CD14-positive monocyte (primary cell): ENCODE data around the gene ZNFX1. TPM values are rescaled to one million over a fixed set of nuclear protein-coding genes. Genes with fewer than 3 reads are reported as not detected.

Experiments used
- DNase-seq, 3 donors: peaks; one replicate each; pipeline ENCODE4 v3.0.0-alpha.2; 2011 to 2022
- H2AFZ ChIP-seq: 2 replicates; pipeline ENCODE4 v1.6.0; 2012; ENCODE audit warnings: mild to moderate bottlenecking, low read depth, low read length, inconsistent platforms; ENCODE audit not compliant: insufficient read depth, poor library complexity, severe bottlenecking
- H3K27ac ChIP-seq, 2 donors: 1 replicate in 1 of 2; 2 replicates in 1 of 2; pipeline ENCODE4 v1.5.1; 2012 to 2013; ENCODE audit warnings: low read length in 2 of 2, control low read depth in 1 of 2, inconsistent platforms in 1 of 2, low read depth in 1 of 2, mild to moderate bottlenecking in 1 of 2
- H3K27me3 ChIP-seq, 2 donors: one replicate each; pipeline versions ENCODE4 v1.6.0 to v1.6.1; 2011 to 2013; ENCODE audit warnings: low read length in 2 of 2; ENCODE audit not compliant: control insufficient read depth in 2 of 2, insufficient read depth in 2 of 2
- H3K36me3 ChIP-seq, 2 donors: replicated peaks in 1 of 2; 1 replicate in 1 of 2; 2 replicates in 1 of 2; pipeline versions ENCODE4 v1.5.1 to v1.6.1; 2012 to 2013; ENCODE audit warnings: low read length in 2 of 2, control low read depth in 1 of 2, inconsistent platforms in 1 of 2, mild to moderate bottlenecking in 1 of 2; ENCODE audit not compliant: insufficient read depth in 2 of 2, control insufficient read depth in 1 of 2
- H3K4me1 ChIP-seq, 2 donors: 1 replicate in 1 of 2; 2 replicates in 1 of 2; pipeline versions ENCODE4 v1.5.1 to v1.6.1; 2012 to 2013; ENCODE audit warnings: low read length in 2 of 2, control low read depth in 1 of 2, inconsistent platforms in 1 of 2, mild to moderate bottlenecking in 1 of 2, moderate library complexity in 1 of 2; ENCODE audit not compliant: insufficient read depth in 2 of 2, control insufficient read depth in 1 of 2
- H3K4me2 ChIP-seq: replicated peaks from 2 replicates; pipeline ENCODE3; 2012; ENCODE audit warnings: low read length, moderate library complexity, mild to moderate bottlenecking; ENCODE audit not compliant: poor library complexity, severe bottlenecking; ENCODE audit errors: extremely low read depth
- H3K4me3 ChIP-seq, 3 experiments: fragments of 200-600 bp in 1 of 3; sonication (generic) in 1 of 3; replicated peaks in 1 of 3; 1 replicate in 2 of 3; 2 replicates in 1 of 3; pipeline ENCODE4 v1.5.1; 2011 to 2013; ENCODE audit warnings: low read length in 3 of 3, mild to moderate bottlenecking in 3 of 3, control low read depth in 2 of 3, low read depth in 2 of 3, inconsistent platforms in 1 of 3, moderate library complexity in 1 of 3
- H3K79me2 ChIP-seq: 2 replicates; pipeline ENCODE4 v1.6.0; 2012; ENCODE audit warnings: mild to moderate bottlenecking, control low read depth, inconsistent platforms, low read length, moderate library complexity; ENCODE audit not compliant: insufficient read depth
- H3K9ac ChIP-seq: 2 replicates; pipeline ENCODE4 v1.6.0; 2017; ENCODE audit warnings: low read length, mild to moderate bottlenecking; ENCODE audit not compliant: insufficient read depth, poor library complexity, severe bottlenecking
- H3K9me3 ChIP-seq, 2 donors: replicated peaks in 1 of 2; 1 replicate in 1 of 2; 2 replicates in 1 of 2; pipeline versions ENCODE4 v1.5.1 to v1.6.1; 2012 to 2013; ENCODE audit warnings: low read length in 2 of 2, control low read depth in 1 of 2; ENCODE audit not compliant: control insufficient read depth in 1 of 2, insufficient read depth in 1 of 2
- H4K20me1 ChIP-seq: 2 replicates; pipeline ENCODE4 v1.6.0; 2012; ENCODE audit warnings: mild to moderate bottlenecking, low read length, control low read depth, moderate library complexity; ENCODE audit not compliant: insufficient read depth
- H3K27ac Mint-ChIP-seq, 7 donors: one replicate each; pipeline ENCODE4 v1.8.0; 2020; ENCODE audit warnings: mild to moderate bottlenecking in 7 of 7, mixed read lengths in 7 of 7, moderate library complexity in 6 of 7, inconsistent platforms in 2 of 7
- H3K27me3 Mint-ChIP-seq, 3 donors: one replicate each; pipeline ENCODE4 v1.8.0; 2021 to 2022; ENCODE audit warnings: low read depth in 3 of 3, mild to moderate bottlenecking in 3 of 3, mixed read lengths in 3 of 3, moderate library complexity in 3 of 3, inconsistent platforms in 1 of 3
- H3K36me3 Mint-ChIP-seq, 2 donors: one replicate each; pipeline ENCODE4 v1.8.0; 2020; ENCODE audit warnings: mixed read lengths in 2 of 2, inconsistent platforms in 1 of 2, mild to moderate bottlenecking in 1 of 2
- H3K4me1 Mint-ChIP-seq: one replicate; pipeline ENCODE4 v1.8.0; 2020; ENCODE audit warnings: mild to moderate bottlenecking, mixed read lengths
- H3K4me3 Mint-ChIP-seq, 2 donors: one replicate each; pipeline ENCODE4 v1.8.0; 2020; ENCODE audit warnings: mild to moderate bottlenecking in 2 of 2, mixed read lengths in 2 of 2, moderate library complexity in 1 of 2
- H3K9me3 Mint-ChIP-seq, 7 donors: one replicate each; pipeline ENCODE4 v1.8.0; 2020 to 2022; ENCODE audit warnings: mixed read lengths in 7 of 7, mild to moderate bottlenecking in 6 of 7, moderate library complexity in 6 of 7, inconsistent platforms in 2 of 7
- CTCF ChIP-seq: fragments of 200-600 bp; IDR thresholded peaks from one replicate; pipeline ENCODE4 v1.8.0; 2022; ENCODE audit warnings: antibody characterized with exemption, mild to moderate bottlenecking
- WGBS: methylation state at CpG from one replicate; pipeline ENCODE4 v1.1.5; 2013; ENCODE audit warnings: missing lambda C conversion rate; ENCODE audit not compliant: insufficient coverage; 5-methylcytosine and 5-hydroxymethylcytosine counted together
- intact Hi-C, 2 donors: fragments of 100-400 bp; cut with micrococcal nuclease; formaldehyde crosslinking; loops; one replicate each; pipeline versions ENCODE4 v1.15.0 to v1.15.1; 2023
- polyA plus RNA-seq, 3 donors: library from polyadenylated mRNA; depleted of rRNA in 1 of 3; unstranded in 2 of 3; stranded (reverse) in 1 of 3; fragments of 300-500 nt in 2 of 3; fragments of >200 nt in 1 of 3; fragmentation: Illumina TruSeq in 2 of 3; gene quantifications; 1 replicate in 2 of 3; 2 replicates in 1 of 3; pipeline ENCODE4 v1.2.3, GENCODE V29; 2012 to 2021

The ZNFX1 gene
- polyA plus RNA-seq, 3 donors, result 11.4 to 23.2 (median 13.3) TPM

GRCh38 chr20:49278818-49279676 is 1.2 kb upstream of the ZNFX1 start:
- Histone ChIP-seq H3K4me3 (peak overlapping the region; percentile 54 to 92 (median 70)), H2AFZ (no peak overlapping the region), H3K27ac (peak overlapping the region; percentile 90 to 94), H4K20me1 (peaks cover 74% of the 10 kb centered on the region), H3K79me2 (peaks cover 92% of the 10 kb centered on the region), H3K9me3 (peaks cover 30 to 44% of the 10 kb centered on the region in 2 donors), H3K4me1 (peaks cover 46 to 70% of the 10 kb centered on the region in 2 donors), H3K4me2 (peak overlapping the region; percentile 95), H3K27me3 (no peaks in the 10 kb centered on the region), H3K36me3 (peaks cover 50 to 57% of the 10 kb centered on the region in 2 donors), H3K9ac (peak overlapping the region; percentile 94)
- H3K27ac Mint-ChIP-seq, result peak overlapping the region; percentile 98 to 99 (median 99)
- peaks cover 36 to 53% (median 48%) of the 10 kb centered on the region in 7 donors for H3K9me3 Mint-ChIP-seq
- 5% methylated on average over 22 of the region's 33 CpGs for WGBS
- peaks cover 0 to 5% (median 0%) of the 10 kb centered on the region in 3 donors for H3K27me3 Mint-ChIP-seq
- peak overlapping the region; percentile 87 to 97 for H3K4me3 Mint-ChIP-seq
- TF ChIP-seq CTCF, result no peak
- intact Hi-C loops, result no loop called here
- H3K4me1 Mint-ChIP-seq, result peaks cover 48% of the 10 kb centered on the region
- DNase-seq, result peak in 1 of 3 donors; percentile 18
- H3K36me3 Mint-ChIP-seq, result peaks cover 53 to 69% of the 10 kb centered on the region in 2 donors

- H3K27me3 ChIP-seq, result no peaks in the 10 kb centered on the region
- peaks cover 45% of the 10 kb centered on the region for H3K4me1 Mint-ChIP-seq
- H3K27me3 Mint-ChIP-seq, result peaks cover 0 to 5% (median 0%) of the 10 kb centered on the region in 3 donors
- DNase-seq, result no peak
- H3K4me2 ChIP-seq, result peak overlapping the region; percentile 95
- intact Hi-C loops, result no loop called here
- peak overlapping the region; percentile 89 to 96 for H3K4me3 Mint-ChIP-seq
- peaks cover 92% of the 10 kb centered on the region for H3K79me2 ChIP-seq
- H3K9me3 ChIP-seq, result peaks cover 20 to 31% of the 10 kb centered on the region in 2 donors
- WGBS, result 0% methylated on average over 19 of the region's 22 CpGs
- peaks cover 46 to 59% of the 10 kb centered on the region in 2 donors for H3K4me1 ChIP-seq
- no peak overlapping the region for H2AFZ ChIP-seq
- TF ChIP-seq CTCF, result no peak
- peaks cover 25 to 40% (median 36%) of the 10 kb centered on the region in 7 donors for H3K9me3 Mint-ChIP-seq
- H3K4me3 ChIP-seq, result peak overlapping the region; percentile 56 to 93 (median 92)
- H3K36me3 Mint-ChIP-seq, result peaks cover 45 to 69% of the 10 kb centered on the region in 2 donors
- H3K27ac ChIP-seq, result peak overlapping the region; percentile 87 to 94
- H3K9ac ChIP-seq, result peak overlapping the region; percentile 94
- H3K27ac Mint-ChIP-seq, result peak overlapping the region; percentile 96 to 99 (median 98)
- peaks cover 48 to 57% of the 10 kb centered on the region in 2 donors for H3K36me3 ChIP-seq
- H4K20me1 ChIP-seq, result peaks cover 74% of the 10 kb centered on the region
Measured at GRCh38 chr20:49277786-49278035, 146 bp downstream of the ZNFX1 start.
